ENCODE measurements around the gene FSTL1.

- TF ChIP-seq ZNF138 (tag by site-specific recombination; IDR thresholded peaks at IDR 0.05; ENCODE audit: borderline replicate concordance) = no peak
- no peak for TF ChIP-seq ZNF639 (tag by site-specific recombination; IDR thresholded peaks at IDR 0.05)
These were observed 32.3 kb downstream of the FSTL1 start for GRCh38 chr3:120418446-120418845.
